KG1 (cell line): ENCODE data around the gene FPGT.
"Not testable (repeated sequence)": the region's sequence is repeated elsewhere in the genome, so short reads cannot be mapped to it uniquely, and the experiment has no call there.

Source experiments
- DNase-seq: peaks from one replicate; lab custom pipeline; 2025; lab: John Stamatoyannopoulos, UW

The FPGT gene

DNA sequence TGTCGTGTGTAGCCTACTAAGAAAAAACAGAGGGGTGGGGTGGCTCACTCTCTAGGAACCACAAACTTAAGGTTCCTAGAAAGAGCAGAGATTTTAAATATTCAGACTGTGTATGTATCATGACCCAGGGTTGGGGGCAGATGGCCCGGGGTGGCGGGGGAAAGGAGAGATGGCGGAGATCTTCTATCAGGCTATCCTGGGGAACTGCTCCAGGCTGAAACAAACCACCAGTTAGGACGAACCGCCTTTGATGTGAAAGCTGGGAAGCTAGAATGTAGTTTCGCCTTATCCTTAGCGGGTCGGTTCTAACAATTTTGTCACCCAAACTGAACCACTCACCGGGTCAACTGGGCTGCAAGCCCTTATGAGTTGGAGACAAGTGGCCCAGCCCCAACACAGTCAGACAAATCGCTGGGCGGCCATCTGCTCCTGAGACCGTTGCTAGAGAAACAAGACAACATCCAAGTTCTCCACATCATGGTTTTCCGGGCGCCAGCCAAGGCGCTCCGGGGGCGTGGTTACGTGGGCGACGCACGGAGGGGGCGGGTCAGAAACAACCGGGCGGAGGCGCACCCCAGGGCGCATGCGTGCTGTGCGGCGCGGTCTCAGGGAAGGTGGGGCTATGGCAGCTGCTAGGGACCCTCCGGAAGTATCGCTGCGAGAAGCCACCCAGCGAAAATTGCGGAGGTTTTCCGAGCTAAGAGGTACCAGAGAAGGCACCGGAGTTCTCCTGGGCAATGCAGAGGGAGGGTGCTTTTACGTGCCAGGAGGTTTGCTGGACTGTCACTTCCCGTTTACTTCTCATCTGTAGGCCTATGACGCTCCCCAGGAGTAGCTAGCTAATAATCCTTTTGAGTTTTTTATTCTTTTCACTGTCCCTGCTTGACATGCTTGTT, at the start of gene FPGT, which contains the start of gene LRRIQ3:
FPGT (plus strand) TSS at position 586 of the 896 bp plus-strand sequence; CDS start at position 623, 37 bp downstream.
LRRIQ3 (minus strand) TSS at position 520 of the 896 bp plus-strand sequence. CDS start 14,492 bp downstream, outside the sequence.
- DNase-seq: peak; percentile 89

DNA sequence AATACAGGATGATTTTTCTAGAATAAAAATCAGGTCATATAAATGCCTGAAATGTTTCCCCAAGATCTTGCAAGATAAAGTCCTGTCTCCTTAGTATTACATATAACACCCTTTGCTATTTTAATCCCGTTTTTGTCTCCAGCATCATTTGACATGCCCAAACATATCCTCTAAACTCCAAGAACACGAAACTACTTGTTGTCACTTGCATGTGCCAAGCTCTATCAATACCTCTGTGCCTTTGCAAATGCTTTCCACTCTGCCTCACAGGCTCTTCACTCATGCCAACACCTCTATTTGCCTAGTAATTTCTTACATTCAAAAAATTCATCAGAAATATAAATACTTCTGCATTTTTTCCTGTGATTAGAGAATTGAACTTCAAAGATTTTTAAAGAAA, 38.0 kb upstream of the FPGT start:
- no peak for DNase-seq

DNA sequence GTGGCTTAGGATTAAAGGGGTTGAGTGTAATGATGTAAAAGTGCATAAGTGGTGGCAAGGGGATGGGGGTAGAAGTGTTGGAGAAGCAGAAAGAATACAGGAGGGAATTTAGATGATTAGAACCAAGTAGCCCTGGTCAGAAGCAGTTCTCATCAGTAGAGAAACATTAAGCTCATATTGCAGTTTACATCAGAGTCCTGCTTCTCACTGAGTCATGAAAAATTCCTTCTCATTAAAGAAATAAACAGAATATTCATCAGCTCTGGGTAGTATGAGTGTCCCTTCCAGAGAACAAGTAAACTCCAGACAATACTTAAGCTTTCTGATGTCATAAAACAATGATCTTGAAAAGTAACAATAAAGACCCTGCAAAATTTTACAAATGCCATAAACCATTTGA, 36.5 kb upstream of the FPGT start:
- no peak for DNase-seq

DNA sequence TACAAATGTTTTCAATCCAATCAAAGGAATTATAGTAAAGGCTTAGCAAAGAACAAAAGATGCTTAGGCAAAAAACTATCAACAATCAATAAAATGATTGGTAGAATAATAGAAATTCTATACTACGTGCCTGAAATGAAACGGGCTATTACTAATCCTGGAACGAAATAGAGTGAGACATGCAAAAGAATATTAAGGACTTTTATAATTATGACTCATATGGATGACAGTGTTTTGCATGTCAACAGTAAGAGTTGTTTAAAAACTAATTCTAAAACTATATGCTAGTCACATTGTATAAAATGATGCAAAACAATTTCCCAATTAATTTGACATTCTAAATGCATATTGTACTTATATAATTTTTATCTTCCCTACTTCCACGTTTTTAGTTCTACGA, 35.7 kb upstream of the FPGT start:
- no peak for DNase-seq

DNA sequence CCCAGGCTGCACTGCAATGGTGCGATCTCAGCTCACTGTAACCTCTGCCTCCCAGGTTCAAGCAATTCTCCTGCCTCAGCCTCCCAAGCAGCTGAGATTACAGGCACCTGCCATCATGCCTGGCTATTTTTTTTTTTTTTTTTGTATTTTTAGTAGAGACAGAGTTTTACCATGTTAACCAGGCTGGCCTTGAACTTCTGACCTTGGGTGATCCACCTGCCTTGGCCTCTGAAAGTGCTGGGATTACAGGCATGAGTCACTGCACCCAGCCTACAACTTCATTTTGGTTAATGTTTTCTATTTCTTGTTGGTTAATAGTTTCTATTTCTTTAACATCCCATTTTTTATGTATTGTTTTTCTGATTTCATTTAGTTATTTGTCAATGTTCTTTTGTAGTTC, 23.6 kb upstream of the FPGT start:
- DNase-seq: not testable (repeated sequence)

DNA sequence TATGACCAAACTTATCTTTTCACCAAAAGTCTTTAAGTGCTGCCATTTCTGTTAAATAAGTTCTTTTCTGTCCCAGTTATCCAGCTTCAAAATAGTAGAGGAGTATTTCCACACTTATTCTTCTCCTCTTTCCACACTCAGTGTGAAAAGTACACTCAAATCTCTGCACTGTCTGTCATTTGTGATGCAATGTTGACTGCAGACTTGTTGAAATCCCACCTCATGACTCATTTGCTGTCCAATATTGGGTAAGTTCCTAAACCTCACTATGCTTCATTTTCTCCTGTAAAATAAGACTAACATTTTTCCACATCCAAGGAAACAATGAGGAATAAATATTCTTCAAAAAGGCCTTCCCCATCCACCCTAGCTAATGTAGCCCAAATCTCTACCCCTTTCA, 17.6 kb upstream of the FPGT start:
- no peak for DNase-seq

DNA sequence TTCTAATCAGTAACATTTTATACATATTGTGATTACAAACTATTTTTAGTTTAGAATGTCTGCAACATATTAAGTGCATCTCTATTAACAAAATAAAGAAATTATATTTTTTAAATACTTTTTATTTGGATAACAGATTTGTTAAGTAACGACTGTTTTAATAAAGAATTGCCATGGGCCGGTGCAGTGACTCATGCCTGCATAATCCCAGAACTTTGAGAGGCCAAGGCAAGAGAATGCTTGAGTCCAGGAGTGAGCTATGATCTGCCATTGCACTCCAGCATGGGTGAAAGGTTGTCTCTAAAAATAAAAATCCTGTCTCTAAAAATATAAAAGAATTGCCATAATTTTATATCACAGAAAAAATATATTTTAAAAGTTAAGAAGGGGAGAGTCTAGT, 4.1 kb upstream of the FPGT start:
- DNase-seq: no peak

DNA sequence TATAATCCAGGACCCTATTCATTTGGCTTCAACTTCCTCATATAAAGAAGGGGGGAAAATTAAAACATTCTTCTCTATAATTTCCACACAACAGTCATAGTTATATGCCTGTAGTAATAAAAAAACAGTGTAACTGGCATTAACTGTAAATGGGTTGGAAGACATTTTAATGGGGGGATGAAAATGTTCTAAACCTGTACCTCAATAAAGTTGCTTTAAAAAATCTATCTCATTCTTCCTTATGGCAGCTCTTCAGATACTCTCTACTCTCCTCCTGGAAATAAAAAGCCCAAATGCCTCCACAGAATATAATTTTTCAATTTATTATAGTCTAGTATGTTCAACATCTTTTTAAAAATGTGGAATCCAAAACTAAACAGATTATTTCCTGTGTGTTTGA, 2.7 kb upstream of the FPGT start:
- DNase-seq: no peak

DNA sequence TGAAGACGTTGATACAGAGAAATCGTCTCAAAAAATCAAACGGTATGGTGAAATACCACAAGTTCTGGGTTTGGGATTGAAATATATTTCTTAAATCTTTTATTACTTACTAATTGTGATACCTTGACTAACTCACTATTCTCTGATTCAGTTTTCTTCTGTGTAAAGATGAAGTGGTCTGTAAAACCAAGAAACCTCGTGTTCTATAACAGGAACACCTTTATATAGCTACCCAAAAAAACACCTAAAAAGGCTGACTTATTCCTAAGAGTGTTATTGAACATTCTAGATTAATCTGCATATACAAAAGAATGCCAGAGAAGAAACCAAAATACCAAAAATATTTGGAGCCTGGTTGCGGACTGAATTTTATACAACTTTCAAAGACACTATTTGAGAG, 787 bp upstream of the FPGT start:
- DNase-seq: no peak

DNA sequence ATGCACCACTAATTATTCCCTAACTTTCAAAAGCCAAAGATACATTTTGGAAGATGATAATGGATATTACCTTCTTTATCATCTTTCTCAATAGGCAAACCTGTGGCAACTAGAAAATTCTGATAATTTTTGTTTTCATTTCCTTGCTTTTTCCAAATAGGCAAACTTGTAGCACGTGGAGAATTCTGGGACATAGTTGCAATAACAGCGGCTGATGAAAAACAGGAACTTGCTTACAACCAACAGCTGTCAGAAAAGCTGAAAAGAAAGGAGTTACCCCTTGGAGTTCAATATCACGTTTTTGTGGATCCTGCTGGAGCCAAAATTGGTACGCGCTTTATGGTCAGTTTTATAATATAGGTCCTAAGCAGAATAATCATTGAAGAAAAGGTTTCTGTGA, 1.5 kb downstream of the FPGT start:
- no peak for DNase-seq

DNA sequence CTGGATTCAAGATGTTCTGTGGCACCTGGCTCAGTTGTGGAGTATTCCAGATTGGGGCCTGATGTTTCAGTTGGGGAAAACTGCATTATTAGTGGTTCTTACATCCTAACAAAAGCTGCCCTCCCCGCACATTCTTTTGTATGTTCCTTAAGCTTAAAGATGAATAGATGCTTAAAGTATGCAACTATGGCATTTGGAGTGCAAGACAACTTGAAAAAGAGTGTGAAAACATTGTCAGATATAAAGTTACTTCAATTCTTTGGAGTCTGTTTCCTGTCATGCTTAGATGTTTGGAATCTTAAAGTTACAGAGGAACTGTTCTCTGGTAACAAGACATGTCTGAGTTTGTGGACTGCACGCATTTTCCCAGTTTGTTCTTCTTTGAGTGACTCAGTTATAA, 7.2 kb downstream of the FPGT start:
- no peak for DNase-seq

DNA sequence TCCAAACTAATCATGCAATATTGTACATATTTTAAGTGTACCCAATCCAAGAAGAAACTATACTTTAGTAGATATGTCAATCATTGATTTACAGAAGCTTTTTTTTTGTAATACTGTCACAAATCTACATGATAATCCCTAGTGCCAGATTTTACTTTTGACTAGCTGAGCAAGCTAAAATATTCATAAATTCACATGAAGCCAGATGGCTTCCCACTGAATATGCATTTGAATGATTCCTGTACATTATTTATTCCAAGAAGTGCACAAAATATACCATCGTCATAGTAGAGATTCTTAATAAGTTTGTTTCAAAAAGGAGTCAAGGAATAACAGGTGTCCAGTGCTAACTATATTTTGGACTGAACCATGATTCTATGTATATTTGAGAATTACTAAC, 17.2 kb downstream of the FPGT start:
- no peak for DNase-seq

DNA sequence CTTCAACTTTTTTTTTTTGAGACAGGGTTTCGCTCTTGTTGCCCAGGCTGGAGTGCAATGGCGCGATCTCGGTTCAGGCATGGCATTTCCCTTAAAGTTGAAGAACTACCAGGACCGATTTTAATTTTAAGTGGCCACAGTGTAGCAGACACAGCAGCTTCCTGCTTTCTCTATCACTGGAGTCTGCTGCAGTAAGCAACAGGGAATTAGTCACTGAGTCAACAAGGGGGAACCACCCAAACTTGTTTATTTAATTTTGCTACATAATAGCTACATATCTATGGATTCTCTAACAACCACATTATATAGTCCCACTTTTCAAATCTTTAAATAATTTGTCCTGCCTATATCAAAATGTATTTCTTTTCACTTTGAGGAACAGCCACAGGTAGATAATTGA, 24.7 kb downstream of the FPGT start:
- DNase-seq: no peak

DNA sequence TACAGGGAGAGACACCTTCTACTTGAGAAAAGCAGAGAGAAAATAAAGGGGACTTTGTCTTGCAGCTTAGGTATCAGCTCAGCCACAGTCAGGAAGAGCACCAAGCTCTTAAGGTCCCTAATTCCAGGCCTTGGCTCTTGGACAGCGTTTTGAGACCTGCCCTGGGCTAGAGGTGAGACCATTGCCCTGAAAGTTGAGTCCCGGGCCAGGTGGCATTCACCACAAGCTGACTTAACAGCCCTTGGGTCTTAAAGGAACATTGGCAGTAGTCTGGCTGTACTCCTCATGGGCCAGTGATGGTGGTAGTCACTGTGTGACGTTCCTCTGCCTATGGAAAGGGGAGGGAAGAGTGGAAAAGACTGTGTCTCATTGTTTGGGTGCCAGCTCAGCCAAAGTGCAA, 25.4 kb downstream of the FPGT start:
- no peak for DNase-seq

DNA sequence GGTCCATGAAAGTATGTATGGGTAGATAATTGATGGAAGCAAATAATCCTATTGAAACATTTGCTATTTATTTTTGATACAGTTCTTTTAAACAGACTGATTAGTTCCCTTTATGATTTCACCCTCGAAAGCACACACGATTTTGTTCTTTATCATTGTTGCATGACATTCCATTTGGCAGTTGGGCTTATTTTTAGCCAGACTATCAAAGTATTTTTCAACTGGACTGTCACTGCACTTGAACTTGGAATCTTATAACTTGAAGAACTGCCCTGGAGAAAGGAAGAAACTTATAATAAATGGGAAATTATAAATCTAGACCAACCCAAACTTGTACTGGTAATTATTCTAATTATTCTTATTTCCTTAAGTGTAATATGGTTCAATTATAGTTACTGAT, 37.1 kb downstream of the FPGT start, which contains the start of gene TNNI3K:
TNNI3K (plus strand) TSS at position 235 of the 400 bp plus-strand sequence; CDS start at position 300, 65 bp downstream.
- DNase-seq: no peak

DNA sequence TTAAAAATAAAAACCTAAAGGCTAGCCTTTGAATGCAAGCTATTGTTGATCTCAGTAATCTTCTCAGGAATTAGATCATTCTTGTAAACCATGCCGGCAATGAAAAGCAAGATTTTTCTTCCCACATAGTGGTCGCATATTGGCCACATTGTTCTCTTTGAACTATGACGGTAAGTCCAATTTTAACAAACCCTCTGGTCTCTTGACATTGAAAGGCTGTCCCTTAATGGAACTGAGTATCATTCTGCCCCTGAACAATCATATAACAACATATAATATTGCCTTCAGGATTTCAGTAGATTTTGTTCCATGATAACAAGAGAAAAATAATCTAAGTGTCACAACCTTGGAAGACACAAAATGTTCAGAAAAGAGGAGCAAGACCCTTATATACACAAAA, 38.4 kb downstream of the FPGT start:
- no peak for DNase-seq

DNA sequence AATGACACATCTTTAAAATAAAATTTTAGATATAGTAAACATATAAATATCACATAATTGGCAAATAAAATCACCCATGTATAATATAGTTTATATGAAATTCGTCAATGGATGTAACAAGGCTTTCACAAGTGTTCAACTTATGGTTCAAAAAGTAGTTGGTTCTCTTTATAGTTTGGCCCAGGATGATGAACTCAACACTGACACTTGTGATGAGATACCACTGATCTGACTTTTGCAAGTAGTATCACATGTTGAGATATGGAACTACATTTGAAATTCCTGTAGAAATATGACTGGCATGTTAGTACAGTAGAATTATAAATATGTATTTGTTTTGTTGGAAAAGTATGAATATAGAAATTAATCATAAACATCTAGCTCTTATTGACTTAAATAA, 39.0 kb downstream of the FPGT start:
- no peak for DNase-seq

DNA sequence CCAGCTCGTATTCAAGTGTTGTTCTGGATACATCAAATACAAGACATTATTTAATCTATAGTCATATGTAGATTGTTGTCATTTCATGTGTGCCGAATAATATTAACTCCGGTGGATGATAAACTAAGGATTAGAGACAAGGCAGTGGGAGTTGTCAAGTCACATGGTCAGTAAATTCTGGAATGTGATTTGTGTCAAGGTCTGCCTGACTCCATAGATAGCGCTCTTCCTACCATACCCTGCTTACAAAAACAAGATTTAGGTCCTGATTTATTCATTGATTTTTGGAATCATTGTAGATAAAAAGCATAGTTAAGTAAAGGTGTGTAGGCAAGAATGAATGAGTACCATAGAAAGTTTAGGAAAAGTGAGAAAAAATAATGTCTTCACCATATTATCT, 39.7 kb downstream of the FPGT start:
- no peak for DNase-seq

DNA sequence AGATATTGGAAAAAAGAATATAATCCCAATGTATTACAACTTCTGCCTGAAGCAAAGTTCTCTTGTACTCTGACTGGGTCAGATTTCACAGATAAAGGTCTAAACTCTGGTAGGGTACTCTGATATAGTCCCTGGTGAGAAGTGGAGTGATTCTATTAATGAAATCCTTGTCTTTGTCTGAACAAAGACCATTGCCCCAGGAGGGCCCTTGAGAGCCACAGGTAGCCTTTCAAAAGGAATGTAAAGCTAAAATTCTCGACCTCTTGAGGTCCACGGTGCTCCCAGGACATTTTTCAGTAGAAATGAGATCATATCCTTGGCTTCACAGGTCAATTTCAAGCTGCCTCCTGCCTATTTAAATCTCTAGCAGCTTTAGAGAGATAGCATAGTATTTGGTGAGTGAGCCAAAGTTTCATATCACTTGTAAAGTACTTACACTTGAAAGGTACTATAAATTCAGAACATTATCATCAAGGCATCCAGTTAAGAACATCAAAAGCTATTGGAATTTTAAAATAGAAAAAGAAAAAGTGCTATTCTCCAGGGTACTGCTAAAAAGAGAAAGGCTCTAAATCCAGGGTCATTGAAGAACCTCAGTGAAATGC, 47.2 kb downstream of the FPGT start:
- no peak for DNase-seq

DNA sequence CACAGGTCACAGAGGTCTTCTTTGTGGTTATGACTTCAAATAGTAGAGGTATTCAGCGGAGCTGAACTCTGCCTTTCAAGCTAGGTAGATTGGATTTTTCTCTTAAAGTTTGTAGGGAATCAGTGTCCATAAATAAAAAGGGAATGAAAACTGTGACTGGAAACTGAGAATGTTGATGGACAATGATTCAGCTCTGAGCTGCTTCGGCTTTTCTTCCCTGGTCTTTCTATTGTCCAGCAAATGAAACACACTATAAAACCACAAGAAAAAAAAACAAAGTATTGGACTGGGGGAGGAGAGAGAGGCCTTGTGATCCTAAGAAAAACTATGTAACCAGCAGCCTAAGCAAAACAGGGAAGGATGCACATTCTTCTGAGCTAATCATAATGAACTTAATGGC, 48.3 kb downstream of the FPGT start:
- DNase-seq: no peak

DNA sequence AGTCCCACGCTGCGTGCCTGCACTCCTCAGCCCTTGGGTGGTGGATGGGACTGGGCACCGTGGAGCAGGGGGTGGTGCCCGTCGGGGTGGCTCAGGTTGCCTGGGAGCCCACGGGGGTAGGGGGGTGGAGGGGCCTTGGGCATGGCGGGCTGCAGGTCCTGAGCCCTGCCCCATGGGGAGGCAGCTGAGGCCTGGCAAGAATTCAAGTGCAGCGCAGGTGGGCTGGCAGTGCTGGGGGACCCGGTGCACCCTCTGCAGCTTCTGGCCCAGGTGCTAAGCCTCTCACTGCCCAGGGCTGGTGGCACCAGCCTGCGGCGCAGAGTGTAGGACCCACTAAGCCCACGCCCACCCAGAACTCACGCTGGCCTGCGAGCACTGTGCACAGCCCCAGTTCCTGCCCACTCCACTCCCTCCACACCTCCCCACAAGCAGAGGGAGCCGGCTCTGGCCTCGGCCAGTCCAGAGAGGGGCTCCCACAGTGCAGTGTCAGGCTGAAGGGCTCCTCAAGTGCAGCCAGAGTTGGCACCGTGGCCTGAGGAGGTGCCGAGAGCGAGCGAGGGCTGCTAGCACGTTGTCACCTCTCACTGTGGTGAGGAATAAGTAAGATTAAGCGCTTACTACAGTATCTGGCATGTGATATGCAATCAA, 50.0 kb downstream of the FPGT start:
- DNase-seq: no peak

DNA sequence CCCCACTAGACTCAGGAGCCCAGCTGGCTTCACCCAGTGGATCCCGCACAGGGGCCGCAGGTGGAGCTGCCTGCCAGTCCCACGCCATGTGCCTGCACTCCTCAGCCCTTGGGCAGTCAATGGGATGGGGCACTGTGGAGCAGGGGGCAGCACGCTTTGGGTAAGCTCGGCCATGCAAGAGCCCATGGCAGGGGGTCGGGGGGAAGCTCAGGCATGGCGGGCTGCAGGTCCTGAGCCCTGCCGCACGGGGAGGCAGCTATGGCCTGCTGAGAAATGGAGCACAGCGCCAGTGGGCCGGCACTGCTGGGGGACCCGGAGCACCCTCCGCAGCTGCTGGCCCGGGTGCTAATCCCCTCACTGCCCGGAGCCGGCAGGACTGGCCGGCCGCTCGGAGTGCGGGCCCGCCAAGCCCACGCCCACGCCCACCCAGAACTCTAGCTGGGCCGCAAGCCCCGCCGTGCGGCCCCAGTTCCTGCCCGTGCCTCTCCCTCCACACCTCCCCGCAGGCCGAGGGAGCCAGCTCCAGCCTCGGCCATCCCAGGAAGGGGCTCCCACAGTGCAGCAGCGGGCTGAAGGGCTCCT, 55.3 kb downstream of the FPGT start:
- not testable (repeated sequence) for DNase-seq
